GM19043 (cell line): ENCODE data around the gene CKB.
"Not testable (repeated sequence)": the region's sequence is repeated elsewhere in the genome, so short reads cannot be mapped to it uniquely, and the experiment has no call there.

Experiments used
- ATAC-seq: cut with Tn5 transposase; IDR thresholded peaks from one replicate; pipeline ENCODE4 v1.9.1; 2021; ENCODE audit warnings: low read depth; ENCODE audit not compliant: unreplicated experiment

Gene CKB

GRCh38 chr14:103514596-103515421 is 7.8 kb downstream of the CKB start:
- ATAC-seq, result no peak

- ATAC-seq, result no peak
Observed at GRCh38 chr14:103512701-103513611, 9.7 kb downstream of the CKB start.

- ATAC-seq, result not testable (repeated sequence)
Observed at GRCh38 chr14:103512180-103512579, 10.4 kb downstream of the CKB start.

- no peak for ATAC-seq
Observed at GRCh38 chr14:103510724-103511693, 11.6 kb downstream of the CKB start.

- no peak for ATAC-seq
Observed at GRCh38 chr14:103509864-103510723, 12.5 kb downstream of the CKB start.

- ATAC-seq, result no peak
Observed at GRCh38 chr14:103508521-103509329, 13.9 kb downstream of the CKB start.

GRCh38 chr14:103507751-103508150 is 14.9 kb downstream of the CKB start:
- ATAC-seq, result no peak

- ATAC-seq, result no peak
Observed at GRCh38 chr14:103504991-103505565, 17.6 kb downstream of the CKB start.

GRCh38 chr14:103503296-103503695 is 19.3 kb downstream of the CKB start:
- ATAC-seq, result no peak

GRCh38 chr14:103502877-103503276 is 19.8 kb downstream of the CKB start:
- no peak for ATAC-seq

- no peak for ATAC-seq
Observed at GRCh38 chr14:103501921-103502669, 20.5 kb downstream of the CKB start.

- no peak for ATAC-seq
Observed at GRCh38 chr14:103501041-103501870, 21.4 kb downstream of the CKB start.

GRCh38 chr14:103500148-103500990 is 22.3 kb downstream of the CKB start:
- no peak for ATAC-seq

GRCh38 chr14:103499709-103500108 is 22.9 kb downstream of the CKB start:
- ATAC-seq, result no peak

GRCh38 chr14:103496776-103497175 is 25.9 kb downstream of the CKB start:
- ATAC-seq, result no peak

GRCh38 chr14:103495854-103496253 is 26.8 kb downstream of the CKB start:
- ATAC-seq, result no peak
